ENCODE data around the gene FYB1.

- TF ChIP-seq CTCF (conservative IDR thresholded peaks at IDR 0.05): no peak
- TF ChIP-seq EZH2 (IDR thresholded peaks at IDR 0.05; ENCODE audit: low read depth): no peak
These were observed 161.0 kb downstream of the FYB1 start for GRCh38 chr5:39058178-39058921.
